DMS53 treated with DMSO at 0.1 percent for 48 hours (cell line): Measurements from ENCODE around the gene SMYD5.
A peak's percentile ranks its signal among the peaks of the same experiment; 100 is the strongest.
"Not testable (repeated sequence)": the region's sequence is repeated elsewhere in the genome, so short reads cannot be mapped to it uniquely, and the experiment has no call there.

Source experiments
- DNase-seq: peaks from one replicate; lab custom pipeline; 2025; ENCODE audit not compliant: unreplicated experiment; lab: John Stamatoyannopoulos, UW

Gene SMYD5

DNA sequence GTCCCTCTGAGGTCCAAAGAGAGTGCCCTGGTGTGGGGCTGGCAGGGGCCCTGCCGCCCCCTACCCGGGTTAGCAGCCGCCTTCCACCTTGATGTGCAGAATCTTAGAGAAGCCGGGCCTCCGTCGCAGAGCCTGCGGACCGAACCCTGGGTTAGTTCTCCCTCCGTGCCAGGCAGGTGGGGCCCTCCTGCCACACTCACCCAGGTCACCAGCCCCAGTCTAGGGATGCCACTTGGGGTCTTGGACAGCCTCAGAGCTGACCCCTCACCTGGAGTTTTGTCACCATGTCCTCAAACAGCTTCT is 44.8 kb downstream of the SMYD5 start:
- no peak for DNase-seq

DNA sequence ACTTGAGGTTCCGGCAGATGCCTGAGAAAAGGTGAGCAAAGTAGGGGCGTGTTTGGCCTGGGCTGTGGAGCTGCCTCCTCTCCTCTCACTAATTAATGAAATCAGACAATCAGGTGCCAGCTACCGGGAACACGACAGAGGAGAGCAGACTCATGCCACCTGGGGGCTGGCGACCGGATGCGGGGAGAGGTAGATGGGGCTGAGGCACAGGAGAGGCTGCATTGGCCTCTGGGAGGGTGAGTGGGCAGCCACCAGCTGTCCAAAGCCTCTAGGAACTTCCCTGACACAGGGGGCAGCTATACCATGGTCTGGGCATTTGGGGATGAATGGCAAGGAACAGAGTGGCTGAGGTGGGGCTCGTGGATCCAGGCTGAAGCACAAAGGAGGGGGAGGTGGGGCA is 45.2 kb downstream of the SMYD5 start:
- DNase-seq, result no peak

DNA sequence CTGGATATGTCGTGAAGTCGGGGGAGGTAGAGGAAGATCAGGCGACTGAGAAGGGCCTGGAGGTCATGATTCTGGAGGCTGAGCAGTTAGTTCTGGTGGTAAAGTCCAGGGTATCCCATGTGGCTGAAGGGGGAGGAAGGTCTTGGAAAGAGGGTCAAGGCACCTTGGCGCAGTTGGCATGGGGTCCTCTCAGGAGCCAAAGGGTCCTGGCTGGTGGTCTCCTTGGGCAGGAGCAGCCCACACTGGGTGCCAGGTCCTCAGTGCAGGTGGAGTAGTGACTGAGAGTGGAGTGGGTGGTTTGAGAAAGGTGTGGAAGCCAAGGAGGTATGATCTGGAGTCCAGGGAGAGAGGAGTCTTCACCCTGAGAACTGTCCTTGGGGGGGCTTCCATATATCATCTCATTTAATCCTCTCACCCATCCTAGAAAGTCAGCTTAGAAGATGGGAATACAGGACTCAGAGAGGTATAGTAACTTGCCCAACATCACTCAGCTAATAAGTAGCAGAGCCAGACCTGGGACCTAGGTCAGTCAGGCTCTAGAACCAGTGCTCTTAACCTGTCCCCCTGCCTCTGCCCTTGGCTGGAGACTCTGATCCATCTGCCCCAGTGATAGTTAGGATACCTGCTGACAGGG is 45.8 kb downstream of the SMYD5 start:
- DNase-seq, result no peak

DNA sequence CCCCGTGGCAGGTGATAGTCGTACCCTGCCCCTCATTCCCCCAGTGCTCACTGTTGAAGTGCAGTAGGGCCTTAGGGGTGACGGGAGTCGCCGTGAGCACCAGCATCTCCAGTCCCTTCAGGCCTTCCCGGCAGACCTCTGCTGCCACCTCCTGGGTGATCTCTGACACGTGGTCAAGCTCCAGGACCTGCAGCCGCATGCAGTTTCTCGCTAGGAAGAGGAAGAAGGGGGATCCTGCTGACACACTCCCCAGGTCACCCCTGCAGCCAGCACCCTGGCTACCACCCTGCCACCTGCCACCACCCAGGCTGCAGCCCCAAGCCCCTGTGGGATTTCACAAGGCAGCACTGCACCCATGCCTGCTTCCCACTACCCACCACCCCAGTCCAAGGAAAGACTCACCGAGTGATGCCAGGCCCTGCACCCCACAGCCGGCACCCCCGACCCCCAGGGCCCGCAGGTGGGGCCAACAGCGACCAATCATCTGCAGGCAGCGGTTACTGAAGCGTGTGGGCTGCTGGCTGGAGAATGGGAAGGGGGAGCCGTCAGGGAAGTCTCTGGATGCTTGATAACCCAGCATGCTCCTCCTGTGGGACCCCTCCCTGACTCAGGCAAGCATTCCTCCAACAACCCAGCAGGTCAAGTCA is 46.4 kb downstream of the SMYD5 start:
- DNase-seq, result no peak

DNA sequence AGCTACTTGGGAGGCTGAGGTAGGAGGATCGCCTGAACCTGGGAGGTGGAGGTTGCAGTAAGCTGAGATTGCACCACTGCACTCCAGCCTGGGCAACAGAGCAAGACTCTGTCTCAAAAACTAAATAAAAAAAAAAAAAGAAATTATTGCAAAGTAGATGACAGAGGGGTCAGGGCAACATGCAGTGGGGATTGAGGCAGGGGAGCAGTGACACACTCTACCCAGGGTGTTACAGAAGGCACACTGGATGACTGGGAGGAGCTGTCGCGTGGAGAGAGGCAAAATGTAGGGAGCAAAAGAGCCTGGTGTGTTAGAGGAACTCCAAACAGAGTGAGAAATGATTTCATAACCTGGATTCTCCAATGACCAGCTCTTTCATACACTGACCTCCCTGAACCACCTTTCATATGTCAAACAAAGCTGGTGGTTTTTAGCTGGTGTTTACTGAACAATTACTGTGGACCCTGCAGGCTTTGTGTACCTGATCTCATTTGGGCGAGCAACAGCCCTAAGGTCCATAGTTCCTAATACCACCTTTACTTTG is 48.1 kb downstream of the SMYD5 start:
- DNase-seq, result no peak

DNA sequence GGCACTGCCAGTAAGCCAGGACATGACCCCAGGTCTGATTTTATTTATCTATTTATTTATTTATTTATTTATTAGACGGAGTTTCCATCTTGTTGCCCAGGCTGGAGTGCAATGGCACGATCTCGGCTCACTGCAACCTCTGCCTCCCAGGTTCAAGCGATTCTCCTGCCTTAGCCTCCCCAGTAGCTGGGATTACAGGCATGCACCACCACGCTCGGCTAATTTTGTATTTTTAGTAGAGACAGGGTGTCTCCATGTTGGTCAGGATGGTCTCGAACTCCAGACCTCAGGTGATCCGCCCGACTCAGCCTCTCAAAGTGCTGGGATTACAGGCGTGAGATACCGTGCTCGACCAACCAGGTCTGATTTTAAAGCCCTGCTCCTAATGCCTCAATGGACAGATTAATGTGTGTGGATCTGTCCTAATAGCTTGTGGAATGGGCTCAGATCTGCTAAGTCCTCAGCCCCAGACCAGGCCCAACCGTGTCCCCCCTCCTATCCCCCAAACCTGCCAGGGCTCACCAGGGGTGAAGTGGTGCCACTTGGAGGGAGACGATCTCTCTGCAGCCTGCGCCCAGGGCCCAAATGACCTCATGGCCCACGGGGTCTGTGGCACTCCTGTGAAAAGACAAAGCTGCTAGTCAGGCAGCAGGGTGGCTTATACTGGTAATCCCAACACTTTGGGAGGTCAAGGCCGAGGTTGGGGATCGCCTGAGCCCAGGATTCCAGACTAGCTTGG is 48.8 kb downstream of the SMYD5 start:
- DNase-seq, result not testable (repeated sequence)

DNA sequence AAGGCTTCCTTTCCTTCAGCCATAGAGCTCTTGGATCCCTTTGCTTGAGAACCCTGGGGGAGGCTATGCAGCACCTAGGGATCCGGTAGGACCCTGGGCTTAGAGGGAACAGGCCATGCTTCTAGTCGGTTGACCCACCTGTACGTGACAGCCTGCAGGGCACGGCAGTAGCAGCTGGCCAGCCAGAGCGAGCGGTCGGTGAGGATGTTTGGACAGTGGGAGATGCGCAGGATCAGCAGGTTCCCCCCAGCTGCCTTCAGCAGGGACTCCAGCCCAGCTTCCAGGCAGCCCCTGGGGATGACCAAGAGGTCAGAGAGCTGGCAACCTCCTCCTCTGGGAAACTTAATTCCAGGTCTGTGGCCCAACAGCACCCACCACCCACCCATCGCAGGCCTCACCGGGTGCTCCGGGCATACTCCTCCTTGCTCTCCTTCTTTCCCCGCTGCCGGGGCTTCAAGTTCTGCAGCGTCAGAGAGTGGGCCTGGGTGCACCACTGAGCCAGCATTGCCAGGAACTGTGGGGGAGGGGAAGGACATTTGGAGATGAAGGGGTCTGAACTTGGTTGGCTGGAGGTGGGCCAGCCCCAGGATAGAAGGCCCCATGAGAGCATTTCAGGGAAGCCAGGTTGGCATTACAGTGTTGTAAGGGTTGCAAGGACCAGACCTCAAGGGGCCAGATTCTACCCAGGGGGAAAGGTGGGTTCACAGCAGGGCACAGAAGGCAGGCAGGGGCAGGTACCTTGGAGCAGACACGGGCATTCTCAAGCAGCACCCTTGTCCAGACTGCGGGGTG is 49.7 kb downstream of the SMYD5 start:
- no peak for DNase-seq

DNA sequence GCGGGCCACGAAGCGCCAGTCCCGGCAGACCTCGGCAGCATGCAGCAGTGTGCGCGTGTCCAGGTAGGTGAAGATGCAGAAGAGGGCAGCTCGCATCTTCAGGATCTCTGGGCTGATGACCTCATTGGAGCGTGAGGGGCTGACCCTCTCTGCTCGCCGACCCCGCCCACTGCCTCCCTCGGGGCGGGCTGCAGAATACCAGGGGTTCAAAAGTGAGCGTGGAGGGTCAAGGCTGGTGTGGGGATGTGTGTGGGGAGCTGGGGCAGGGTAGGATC is 50.2 kb downstream of the SMYD5 start:
- no peak for DNase-seq

DNA sequence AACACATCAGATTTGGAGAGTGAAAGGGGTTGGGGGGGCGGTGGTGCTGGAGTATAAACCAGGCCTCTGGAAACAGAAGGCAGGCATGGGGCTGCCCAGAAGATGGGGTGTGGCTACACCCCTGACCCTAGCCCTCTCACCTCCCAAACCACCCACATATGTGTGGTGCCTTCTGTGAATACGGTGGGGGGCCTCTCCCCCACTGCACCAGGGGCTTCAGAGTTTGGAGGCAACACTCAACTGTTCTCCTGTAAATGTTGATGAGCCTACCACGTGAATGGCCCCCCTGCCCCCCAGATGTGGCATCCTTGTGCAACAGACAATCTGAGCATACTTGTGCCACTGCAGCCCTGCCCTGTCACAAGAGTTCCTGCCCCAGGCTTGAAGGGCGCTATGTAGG is 50.7 kb downstream of the SMYD5 start:
- DNase-seq, result no peak

DNA sequence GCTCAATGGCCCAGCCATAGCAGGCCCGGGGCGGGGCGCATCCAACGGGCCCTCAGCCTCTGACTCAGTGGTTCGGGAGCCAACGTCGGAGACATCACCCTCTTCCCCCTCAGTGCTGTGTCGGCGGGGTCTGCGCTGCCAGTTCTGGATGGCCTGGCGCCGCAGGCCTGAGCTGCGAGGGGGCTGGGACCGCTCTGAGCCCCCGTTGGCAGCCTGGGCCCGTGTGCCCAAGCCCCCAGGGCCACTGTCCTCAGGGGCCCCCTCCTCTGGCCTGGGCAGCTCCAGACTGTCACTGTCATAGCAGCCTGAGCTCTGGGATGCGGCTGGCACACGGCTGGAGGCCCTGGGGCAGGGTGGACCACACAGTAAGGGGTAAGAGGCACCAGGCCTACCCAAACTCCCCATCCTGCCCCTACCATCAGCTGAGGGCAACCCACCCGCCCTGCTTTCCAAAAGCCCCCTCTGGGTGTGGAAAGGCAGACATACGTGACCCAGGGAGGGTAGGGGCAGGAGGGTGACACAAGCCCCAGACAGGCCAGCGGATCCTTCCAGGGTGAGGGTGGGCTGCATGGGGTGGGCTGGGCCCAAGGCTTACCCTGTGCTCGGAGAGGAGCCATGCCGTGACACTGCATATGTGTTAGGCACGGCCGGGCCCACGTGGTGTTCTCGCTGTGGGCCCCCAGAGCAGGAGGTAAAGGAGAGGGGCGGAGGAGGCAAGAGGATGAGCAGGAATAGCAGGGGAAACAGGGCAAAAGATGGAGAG is 51.4 kb downstream of the SMYD5 start:
- DNase-seq, result no peak

DNA sequence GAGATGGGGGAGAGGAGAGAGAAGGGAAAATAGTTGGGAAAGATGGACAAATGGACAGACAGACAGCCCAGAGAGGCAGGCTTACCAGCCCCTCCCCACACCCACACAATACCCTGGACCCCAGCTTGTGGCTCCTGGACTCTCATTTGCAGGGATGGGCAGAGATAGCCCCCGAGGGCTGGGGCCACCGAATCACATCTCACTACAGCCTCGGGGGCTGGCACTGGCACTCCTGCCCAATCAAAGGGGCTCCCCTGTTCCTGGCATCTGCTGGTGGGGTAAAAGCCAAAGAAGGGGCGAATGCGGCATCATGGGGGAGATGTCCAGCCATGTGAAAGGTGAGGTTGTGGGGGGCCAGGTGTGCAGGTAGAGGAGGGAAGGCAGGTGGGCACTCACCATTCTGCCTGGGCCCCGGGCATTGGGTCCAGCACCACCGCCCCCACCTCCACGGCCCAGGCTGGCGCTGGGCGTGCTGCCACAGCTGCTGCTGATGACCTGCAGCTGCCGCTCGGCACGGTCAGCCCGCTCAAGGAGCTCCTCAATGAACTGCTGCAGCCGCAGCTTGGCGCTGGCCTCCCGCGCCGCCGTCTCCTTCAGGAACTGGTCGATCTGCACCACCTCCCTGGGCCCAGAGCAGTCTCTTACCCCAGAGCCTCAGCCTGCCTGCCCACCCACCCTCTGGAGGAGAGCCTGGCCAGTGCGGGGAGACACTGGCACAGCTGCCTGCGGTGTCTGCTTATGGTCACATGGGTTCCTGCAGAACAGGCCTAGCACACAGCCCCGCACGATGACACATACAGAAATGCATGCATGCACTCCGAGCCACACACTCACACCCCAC is 52.2 kb downstream of the SMYD5 start:
- DNase-seq, result no peak

DNA sequence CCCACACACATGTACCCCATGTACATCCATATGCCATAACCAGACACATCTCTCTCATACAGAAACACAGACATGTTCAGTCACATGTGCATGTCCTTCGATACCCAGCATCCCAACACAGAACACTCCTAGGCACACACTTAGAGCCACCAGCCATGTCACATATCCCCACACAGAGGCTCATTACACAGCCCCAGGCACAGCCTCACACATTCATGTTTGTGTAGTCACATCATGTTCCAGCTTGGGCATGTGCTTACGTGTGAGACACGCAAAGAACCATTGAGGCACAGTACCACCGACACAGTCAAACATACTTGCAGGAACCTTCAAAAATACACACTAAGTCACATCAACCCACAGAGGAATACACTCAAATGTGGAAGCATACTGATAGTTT is 53.0 kb downstream of the SMYD5 start:
- DNase-seq, result no peak

DNA sequence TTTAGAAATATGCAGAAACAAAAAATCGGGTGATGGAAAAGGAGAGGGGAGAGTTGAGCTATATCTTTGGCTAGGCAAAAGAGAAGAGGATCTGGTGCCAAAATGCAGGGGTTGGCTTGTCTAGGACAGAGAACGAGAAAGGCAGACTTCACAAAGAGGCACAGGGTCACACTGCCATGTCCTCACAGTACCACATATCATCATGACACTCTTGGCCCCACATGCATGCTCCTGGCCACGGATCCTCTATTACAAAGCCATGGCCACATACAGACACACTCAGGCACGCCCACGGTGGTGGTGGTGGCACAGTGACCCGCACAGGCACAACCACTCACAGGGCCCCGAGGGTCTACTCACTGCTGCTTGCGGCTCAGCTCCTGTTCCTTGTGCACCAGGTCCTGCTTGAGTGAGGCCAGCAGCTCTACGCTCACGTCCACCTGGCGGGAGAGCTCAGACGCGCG is 54.4 kb downstream of the SMYD5 start:
- DNase-seq, result peak; percentile 41

DNA sequence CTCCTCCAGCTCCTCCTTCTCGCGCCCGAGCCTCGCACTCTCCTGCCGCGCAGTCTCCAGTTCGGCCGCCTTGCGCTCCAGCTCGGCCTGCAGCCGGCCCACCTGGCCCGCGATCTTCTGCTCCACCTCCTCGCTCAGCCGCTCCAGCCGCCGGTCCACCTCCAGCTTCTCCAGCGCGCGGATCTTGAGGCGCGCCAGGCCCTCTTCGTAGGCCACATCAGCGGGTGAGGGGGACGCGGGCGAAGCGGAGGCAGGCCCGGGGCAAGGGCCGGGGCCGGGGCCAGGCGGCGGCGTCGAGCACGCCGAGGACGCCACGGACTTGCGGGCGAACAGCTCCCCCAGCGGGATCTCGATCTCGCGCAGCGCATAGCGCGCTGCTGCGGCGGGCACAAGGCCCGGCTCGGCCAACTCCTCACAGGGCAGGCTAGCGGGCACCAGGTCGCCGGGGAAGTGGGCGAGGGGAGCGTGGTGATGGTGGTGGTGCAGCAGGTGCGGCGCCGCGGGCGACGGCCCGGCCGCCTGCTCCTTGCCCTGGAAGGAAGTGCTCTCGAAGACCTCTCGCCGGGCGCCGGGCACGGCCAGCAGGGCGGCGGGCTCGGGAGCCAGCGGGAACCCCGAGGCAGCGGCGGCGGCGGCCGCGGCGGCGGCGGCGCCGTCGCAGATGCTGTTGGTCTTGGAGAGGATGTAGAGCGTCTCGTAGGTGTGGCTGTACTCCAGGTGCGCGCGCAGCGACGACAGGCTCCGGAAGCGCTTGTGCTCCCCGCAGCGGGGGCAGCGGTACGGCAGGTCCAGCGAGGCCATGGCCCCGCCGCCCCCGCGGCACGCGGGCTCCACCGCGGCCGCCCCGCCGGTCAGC is 55.0 kb downstream of the SMYD5 start:
- peak; percentile 83 for DNase-seq

DNA sequence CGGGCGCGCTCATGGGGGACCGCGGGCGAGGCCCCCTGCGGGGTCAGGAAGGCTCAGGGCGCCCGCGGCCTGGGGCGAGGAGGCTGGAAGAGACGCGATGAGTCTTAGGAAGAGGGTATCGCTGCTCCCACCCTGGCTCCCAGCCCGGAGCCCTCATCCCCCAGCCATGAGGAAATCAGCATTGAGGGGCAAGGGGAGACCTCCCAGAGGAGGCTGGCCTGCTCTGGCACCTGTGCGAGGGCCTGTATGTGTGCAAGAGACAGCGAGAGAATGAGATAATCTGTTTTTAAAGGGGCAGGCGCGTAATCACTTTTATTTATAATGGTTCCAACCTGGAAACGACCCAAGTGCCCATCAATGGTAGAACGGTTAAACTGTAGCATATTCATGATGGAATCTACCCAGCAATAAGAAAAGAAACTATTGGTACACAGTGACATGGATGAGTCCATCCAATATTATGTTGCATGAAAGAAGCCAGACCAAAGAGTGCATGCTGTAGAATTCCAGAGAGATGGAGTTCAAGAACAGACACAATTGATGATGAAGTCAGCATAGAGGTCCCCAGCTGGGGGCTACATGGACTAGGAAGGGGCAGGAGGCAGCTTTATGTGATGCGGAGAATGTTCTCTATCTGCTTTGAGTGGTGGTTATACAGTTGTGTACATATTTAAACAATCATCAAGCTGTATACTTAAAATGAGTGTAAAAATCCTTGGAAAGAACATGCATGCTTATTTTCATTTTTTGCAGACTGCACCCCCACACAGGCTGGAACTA is 55.8 kb downstream of the SMYD5 start:
- DNase-seq, result no peak

DNA sequence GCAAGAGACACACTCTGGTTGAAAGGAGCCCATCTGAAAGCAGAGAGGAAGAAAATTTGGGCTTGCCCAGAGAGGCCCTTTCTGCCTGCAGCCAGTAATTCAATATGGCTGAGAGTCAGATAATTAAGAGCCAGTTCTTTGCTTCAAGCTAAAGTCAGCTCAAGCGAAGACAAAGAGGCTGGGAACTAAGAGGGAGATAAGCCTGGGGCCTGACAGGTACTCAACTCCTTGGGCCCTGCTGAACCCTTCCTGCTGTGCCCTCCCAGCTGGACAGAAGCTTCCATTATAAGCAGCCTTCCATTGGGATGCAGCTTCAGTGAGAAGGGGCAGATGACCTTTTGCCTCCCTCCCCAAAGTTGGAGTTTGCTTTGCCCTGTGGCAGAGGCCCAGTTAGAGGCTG is 58.2 kb downstream of the SMYD5 start:
- no peak for DNase-seq
